IgD-negative memory B cell (primary cell): ENCODE data around the gene PKIG. TPM values are rescaled to one million over a fixed set of nuclear protein-coding genes. Genes with fewer than 3 reads are reported as not detected.
"Not testable (repeated sequence)": the region's sequence is repeated elsewhere in the genome, so short reads cannot be mapped to it uniquely, and the experiment has no call there.

Source experiments
- H3K27ac Mint-ChIP-seq, 3 donors: one replicate each; pipeline ENCODE4 v1.8.0; 2020 to 2022; ENCODE audit warnings: mild to moderate bottlenecking in 3 of 3, mixed read lengths in 3 of 3, moderate library complexity in 1 of 3
- H3K27me3 Mint-ChIP-seq: one replicate; pipeline ENCODE4 v1.8.0; 2021; ENCODE audit warnings: mixed read lengths
- H3K36me3 Mint-ChIP-seq: one replicate; pipeline ENCODE4 v1.8.0; 2020; ENCODE audit warnings: mild to moderate bottlenecking, mixed read lengths
- H3K4me1 Mint-ChIP-seq, 3 donors: one replicate each; pipeline ENCODE4 v1.8.0; 2020 to 2022; ENCODE audit warnings: mixed read lengths in 3 of 3, mild to moderate bottlenecking in 1 of 3
- H3K4me3 Mint-ChIP-seq, 4 donors: one replicate each; pipeline ENCODE4 v1.8.0; 2020 to 2022; ENCODE audit warnings: mild to moderate bottlenecking in 4 of 4, mixed read lengths in 4 of 4, moderate library complexity in 3 of 4
- H3K9me3 Mint-ChIP-seq, 3 donors: one replicate each; pipeline ENCODE4 v1.8.0; 2020 to 2021; ENCODE audit warnings: mixed read lengths in 3 of 3, mild to moderate bottlenecking in 1 of 3
- polyA plus RNA-seq: library from polyadenylated mRNA; unstranded; fragments of 300-500 nt; fragmentation: Illumina TruSeq; gene quantifications from one replicate; pipeline ENCODE4 v1.2.3, GENCODE V29; 2021

PKIG gene
- polyA plus RNA-seq, 1 donor from 2014 or later: 63.3 TPM

- H3K4me1 Mint-ChIP-seq: peaks cover 17 to 32% (median 23%) of the 10 kb centered on the region in 3 donors
- H3K9me3 Mint-ChIP-seq: no peaks in the 10 kb centered on the region
Measured at GRCh38 chr20:44651684-44652423, 69.5 kb downstream of the PKIG start, which contains the start of gene ADA. ADA (minus strand) TSS chr20:44651699; CDS start chr20:44651607, 92 bp downstream.

GRCh38 chr20:44653546-44653945, 71.2 kb downstream of the PKIG start:
- H3K27me3 Mint-ChIP-seq: no peaks in the 10 kb centered on the region
- H3K4me1 Mint-ChIP-seq: peaks cover 14 to 23% (median 16%) of the 10 kb centered on the region in 3 donors
- H3K36me3 Mint-ChIP-seq: peaks cover 1% of the 10 kb centered on the region
- H3K9me3 Mint-ChIP-seq: peaks cover 0 to 3% (median 0%) of the 10 kb centered on the region in 3 donors
- peak overlapping the region; percentile 47 to 91 (median 66) for H3K4me3 Mint-ChIP-seq
- peak overlapping the region in 2 of 3 donors; percentile 16 to 86 for H3K27ac Mint-ChIP-seq

More at GRCh38 chr20:44651684-44652423, 69.5 kb downstream of the PKIG start, which contains the start of gene ADA:
- H3K4me3 Mint-ChIP-seq: peak within 1 kb of the TSS; percentile 81 to 96 (median 93)
- peaks cover 1% of the 10 kb centered on the region for H3K36me3 Mint-ChIP-seq
- peak within 1 kb of the TSS; percentile 0 to 86 (median 1) for H3K27ac Mint-ChIP-seq
- H3K27me3 Mint-ChIP-seq: no peaks in the 10 kb centered on the region

- not testable (repeated sequence) for H3K9me3 Mint-ChIP-seq, H3K36me3 Mint-ChIP-seq, H3K27me3 Mint-ChIP-seq, H3K27ac Mint-ChIP-seq
- H3K4me1 Mint-ChIP-seq: peaks cover 12 to 18% (median 15%) of the 10 kb centered on the region in 3 donors
- H3K4me3 Mint-ChIP-seq: peak overlapping the region in 2 of 4 donors; percentile 21 to 41
Measured at GRCh38 chr20:44654210-44654609, 71.8 kb downstream of the PKIG start.

- Mint-ChIP-seq H3K27me3 (no peaks in the 10 kb centered on the region), H3K4me1 (peaks cover 5 to 7% (median 6%) of the 10 kb centered on the region in 3 donors), H3K36me3 (peaks cover 1% of the 10 kb centered on the region), H3K4me3 (no peak overlapping the region), H3K27ac (no peak overlapping the region), H3K9me3 (peaks cover 0 to 3% (median 0%) of the 10 kb centered on the region in 3 donors)
Measured at GRCh38 chr20:44656448-44656847, 74.1 kb downstream of the PKIG start.

GRCh38 chr20:44657875-44658274, 75.5 kb downstream of the PKIG start:
- Mint-ChIP-seq H3K9me3 (peaks cover 0 to 3% (median 0%) of the 10 kb centered on the region in 3 donors), H3K27me3 (no peaks in the 10 kb centered on the region), H3K36me3 (peaks cover 1% of the 10 kb centered on the region), H3K27ac (no peak overlapping the region), H3K4me1 (peaks cover 0 to 3% (median 3%) of the 10 kb centered on the region in 3 donors), H3K4me3 (no peak overlapping the region)

- no peaks in the 10 kb centered on the region for H3K27me3 Mint-ChIP-seq
- H3K4me3 Mint-ChIP-seq: no peak overlapping the region
- peak overlapping the region in 1 of 3 donors; percentile 40 for H3K27ac Mint-ChIP-seq
- peaks cover 0 to 3% (median 0%) of the 10 kb centered on the region in 3 donors for H3K9me3 Mint-ChIP-seq
- H3K4me1 Mint-ChIP-seq: no peaks in the 10 kb centered on the region
- peaks cover 1% of the 10 kb centered on the region for H3K36me3 Mint-ChIP-seq
Measured at GRCh38 chr20:44658810-44659209, 76.4 kb downstream of the PKIG start.

- peaks cover 0 to 1% (median 0%) of the 10 kb centered on the region in 3 donors for H3K4me1 Mint-ChIP-seq
- H3K27ac Mint-ChIP-seq: peak overlapping the region in 1 of 3 donors; percentile 71
Measured at GRCh38 chr20:44659931-44660330, 77.6 kb downstream of the PKIG start.

GRCh38 chr20:44660581-44660980, 78.2 kb downstream of the PKIG start:
- peak overlapping the region in 1 of 3 donors; percentile 61 for H3K27ac Mint-ChIP-seq
- peaks cover 0 to 1% (median 0%) of the 10 kb centered on the region in 3 donors for H3K4me1 Mint-ChIP-seq
- no peaks in the 10 kb centered on the region for H3K36me3 Mint-ChIP-seq
- H3K4me3 Mint-ChIP-seq: no peak overlapping the region
- peaks cover 0 to 3% (median 0%) of the 10 kb centered on the region in 3 donors for H3K9me3 Mint-ChIP-seq
- no peaks in the 10 kb centered on the region for H3K27me3 Mint-ChIP-seq

More at GRCh38 chr20:44659931-44660330, 77.6 kb downstream of the PKIG start:
- peaks cover 0 to 3% (median 0%) of the 10 kb centered on the region in 3 donors for H3K9me3 Mint-ChIP-seq
- no peaks in the 10 kb centered on the region for H3K27me3 Mint-ChIP-seq
- peak overlapping the region in 1 of 4 donors; percentile 40 for H3K4me3 Mint-ChIP-seq
- H3K36me3 Mint-ChIP-seq: no peaks in the 10 kb centered on the region

- no peaks in the 10 kb centered on the region for H3K27me3 Mint-ChIP-seq
- no peaks in the 10 kb centered on the region for H3K36me3 Mint-ChIP-seq
- peaks cover 0 to 1% (median 0%) of the 10 kb centered on the region in 3 donors for H3K4me1 Mint-ChIP-seq
- peaks cover 0 to 3% (median 0%) of the 10 kb centered on the region in 3 donors for H3K9me3 Mint-ChIP-seq
- H3K4me3 Mint-ChIP-seq: no peak overlapping the region
- no peak overlapping the region for H3K27ac Mint-ChIP-seq
Measured at GRCh38 chr20:44662261-44662660, 79.9 kb downstream of the PKIG start.

GRCh38 chr20:44664131-44664530, 81.8 kb downstream of the PKIG start:
- Mint-ChIP-seq H3K4me1 (peaks cover 0 to 1% (median 0%) of the 10 kb centered on the region in 3 donors), H3K36me3 (no peaks in the 10 kb centered on the region), H3K4me3 (no peak overlapping the region), H3K9me3 (no peaks in the 10 kb centered on the region), H3K27ac (no peak overlapping the region), H3K27me3 (no peaks in the 10 kb centered on the region)

GRCh38 chr20:44666066-44666465, 83.7 kb downstream of the PKIG start:
- H3K4me1 Mint-ChIP-seq: peaks cover 0 to 4% (median under 1%) of the 10 kb centered on the region in 3 donors
- no peaks in the 10 kb centered on the region for H3K27me3 Mint-ChIP-seq
- H3K36me3 Mint-ChIP-seq: peaks cover 1% of the 10 kb centered on the region
- no peak overlapping the region for H3K4me3 Mint-ChIP-seq
- no peak overlapping the region for H3K27ac Mint-ChIP-seq
- H3K9me3 Mint-ChIP-seq: no peaks in the 10 kb centered on the region

Other genes starting within 250 kb of the PKIG start
- not detected for gene R3HDML, start 245.5 kb upstream of the PKIG start, polyA plus RNA-seq
- gene HNF4A, start 226.9 kb upstream of the PKIG start, polyA plus RNA-seq: not detected
- gene TTPAL, start 106.7 kb upstream of the PKIG start, polyA plus RNA-seq: 11.3 TPM
- 91.5 TPM for gene SERINC3, start 60.5 kb upstream of the PKIG start, polyA plus RNA-seq
- 10.5 TPM for gene ADA, start 69.1 kb downstream of the PKIG start, polyA plus RNA-seq
- not detected for gene CCN5, start 132.8 kb downstream of the PKIG start, polyA plus RNA-seq
- gene KCNK15, start 163.3 kb downstream of the PKIG start, polyA plus RNA-seq: not detected
- gene RIMS4, start 228.0 kb downstream of the PKIG start, polyA plus RNA-seq: not detected